GM19324 (cell line): ENCODE measurements around the gene ITPR1.

Source experiments
- ATAC-seq: cut with Tn5 transposase; IDR thresholded peaks from one replicate; pipeline ENCODE4 v1.9.1; 2021; ENCODE audit warnings: mild to moderate bottlenecking, moderate library complexity; ENCODE audit not compliant: unreplicated experiment, low FRiP score

The ITPR1 gene

GRCh38 chr3:4564928-4565586, 71.9 kb downstream of the ITPR1 start:
- ATAC-seq = no peak

- ATAC-seq = no peak
These were observed 72.8 kb downstream of the ITPR1 start for GRCh38 chr3:4565809-4566501.

- ATAC-seq = no peak
These were observed 75.7 kb downstream of the ITPR1 start for GRCh38 chr3:4568841-4569240.

- no peak for ATAC-seq
These were observed 77.9 kb downstream of the ITPR1 start for GRCh38 chr3:4570840-4571621.

- ATAC-seq = no peak
These were observed 78.7 kb downstream of the ITPR1 start for GRCh38 chr3:4571690-4572334.

GRCh38 chr3:4573153-4573552, 80.0 kb downstream of the ITPR1 start:
- ATAC-seq = no peak

- no peak for ATAC-seq
These were observed 81.3 kb downstream of the ITPR1 start for GRCh38 chr3:4574426-4574965.

- no peak for ATAC-seq
These were observed 82.2 kb downstream of the ITPR1 start for GRCh38 chr3:4575381-4575780.

GRCh38 chr3:4577721-4578120, 84.6 kb downstream of the ITPR1 start:
- no peak for ATAC-seq

GRCh38 chr3:4580346-4581123, 87.4 kb downstream of the ITPR1 start:
- no peak for ATAC-seq

GRCh38 chr3:4581124-4581424, 87.9 kb downstream of the ITPR1 start:
- no peak for ATAC-seq

- no peak for ATAC-seq
These were observed 88.3 kb downstream of the ITPR1 start for GRCh38 chr3:4581498-4581897.

GRCh38 chr3:4581920-4582611, 88.9 kb downstream of the ITPR1 start:
- no peak for ATAC-seq

GRCh38 chr3:4582624-4583023, 89.5 kb downstream of the ITPR1 start:
- ATAC-seq = no peak

GRCh38 chr3:4583416-4583815, 90.3 kb downstream of the ITPR1 start:
- ATAC-seq = no peak

GRCh38 chr3:4584456-4585249, 91.5 kb downstream of the ITPR1 start:
- no peak for ATAC-seq

GRCh38 chr3:4586381-4586780, 93.2 kb downstream of the ITPR1 start:
- ATAC-seq = no peak

- no peak for ATAC-seq
These were observed 94.1 kb downstream of the ITPR1 start for GRCh38 chr3:4587061-4587837.
